ENCODE data around the gene KAZALD1.

- TF ChIP-seq POLR2A (IDR thresholded peaks at IDR 0.05) = no peak
- no peak for TF ChIP-seq CTCF (IDR thresholded peaks at IDR 0.05)
These were observed 31.2 kb upstream of the KAZALD1 start for GRCh38 chr10:101030496-101031127.
